Mucosa of rectum (tissue), 2 donors: ENCODE results near the gene AHDC1.

Experiments
- H3K27ac ChIP-seq, 2 donors: one replicate each; pipeline ENCODE4 v1.7.0; 2013; ENCODE audit warnings: inconsistent platforms in 2 of 2, low read depth in 2 of 2, low read length in 2 of 2
- H3K27me3 ChIP-seq, 2 donors: one replicate each; pipeline ENCODE4 v1.7.0; 2013; ENCODE audit warnings: low read length in 2 of 2; ENCODE audit not compliant: control insufficient read depth in 2 of 2, insufficient read depth in 2 of 2
- H3K36me3 ChIP-seq, 2 donors: one replicate each; pipeline ENCODE4 v1.7.0; 2013; ENCODE audit warnings: low read length in 2 of 2; ENCODE audit not compliant: control insufficient read depth in 2 of 2, insufficient read depth in 2 of 2
- H3K4me1 ChIP-seq, 2 donors: one replicate each; pipeline ENCODE4 v1.7.0; 2013; ENCODE audit warnings: low read length in 2 of 2, mild to moderate bottlenecking in 1 of 2; ENCODE audit not compliant: control insufficient read depth in 2 of 2, insufficient read depth in 2 of 2
- H3K4me3 ChIP-seq, 2 donors: one replicate each; pipeline ENCODE4 v1.7.0; 2013; ENCODE audit warnings: low read length in 2 of 2
- H3K9ac ChIP-seq, 2 donors: one replicate each; pipeline ENCODE4 v1.7.0; 2013; ENCODE audit warnings: low read length in 2 of 2, low read depth in 1 of 2, mild to moderate bottlenecking in 1 of 2
- H3K9me3 ChIP-seq, 2 donors: one replicate each; pipeline ENCODE4 v1.7.0; 2013; ENCODE audit warnings: low read length in 2 of 2; ENCODE audit not compliant: control insufficient read depth in 2 of 2
- donor health status: healthy.
- donor health status: Normal muscosa, but diverticular disease.

AHDC1 gene

DNA sequence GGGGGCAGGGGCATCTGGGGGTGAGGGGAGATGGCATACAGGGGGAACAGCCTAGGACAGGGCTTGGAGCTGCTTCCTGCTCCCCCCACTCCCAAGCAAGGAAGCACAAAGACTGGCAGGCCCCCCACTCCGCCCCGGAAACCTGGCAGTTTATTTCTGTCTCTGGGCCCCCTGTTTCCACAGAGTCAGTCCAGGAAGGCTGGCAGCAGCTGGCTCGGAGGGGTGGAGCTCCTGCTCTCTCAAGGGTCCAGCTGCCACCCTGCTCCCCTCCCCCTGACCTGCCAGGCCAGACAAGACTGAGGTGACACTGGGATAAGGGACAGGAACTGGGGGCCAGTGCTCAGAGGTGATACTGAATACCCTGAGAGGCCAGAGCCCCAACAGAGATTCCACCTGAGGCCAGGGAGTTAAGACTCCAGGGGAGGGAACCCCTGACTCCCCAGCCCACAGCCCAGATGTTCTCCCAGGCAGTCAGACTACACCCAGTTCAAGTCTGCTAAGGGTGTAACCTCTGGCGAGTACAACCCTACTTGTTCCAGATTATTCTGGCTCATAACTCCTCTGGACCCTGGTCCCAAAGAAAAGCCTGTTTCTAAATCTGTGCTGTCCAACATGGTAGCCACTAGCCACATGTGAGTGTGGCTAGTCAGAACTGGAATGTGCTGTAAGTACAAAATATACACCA, 26.3 kb downstream of the AHDC1 start:
- H3K9me3 ChIP-seq, result no peaks in the 10 kb centered on the region
- H3K36me3 ChIP-seq, result no peaks in the 10 kb centered on the region
- no peaks in the 10 kb centered on the region for H3K27me3 ChIP-seq
- peak overlapping the region in 1 of 2 donors; percentile 6 for H3K27ac ChIP-seq
- H3K4me1 ChIP-seq, result peaks cover 16 to 26% of the 10 kb centered on the region in 2 donors
- no peak overlapping the region for H3K4me3 ChIP-seq
- H3K9ac ChIP-seq, result no peak overlapping the region

DNA sequence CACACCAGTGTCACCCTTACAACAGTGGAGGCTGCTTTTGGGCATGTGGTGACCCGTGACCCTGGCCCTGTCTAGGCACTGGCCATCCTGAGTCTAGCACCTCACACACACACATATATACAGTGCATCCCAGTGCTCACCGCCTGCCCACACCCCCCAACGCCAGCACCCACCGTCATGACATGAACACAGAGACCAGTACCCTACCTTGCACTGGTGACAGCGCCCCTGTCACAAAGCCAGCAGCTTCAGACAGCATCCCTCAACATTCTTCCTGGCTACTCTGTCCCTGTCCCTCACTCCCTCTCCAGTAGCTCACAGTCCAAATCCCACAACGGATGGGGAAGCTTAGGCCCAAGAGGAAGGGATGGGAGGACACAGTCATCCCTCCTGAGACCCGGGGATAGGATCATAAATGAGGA, 27.1 kb downstream of the AHDC1 start:
- peaks cover 16 to 26% of the 10 kb centered on the region in 2 donors for H3K4me1 ChIP-seq
- H3K27ac ChIP-seq, result peak overlapping the region; percentile 2 to 3
- H3K9ac ChIP-seq, result no peak overlapping the region

DNA sequence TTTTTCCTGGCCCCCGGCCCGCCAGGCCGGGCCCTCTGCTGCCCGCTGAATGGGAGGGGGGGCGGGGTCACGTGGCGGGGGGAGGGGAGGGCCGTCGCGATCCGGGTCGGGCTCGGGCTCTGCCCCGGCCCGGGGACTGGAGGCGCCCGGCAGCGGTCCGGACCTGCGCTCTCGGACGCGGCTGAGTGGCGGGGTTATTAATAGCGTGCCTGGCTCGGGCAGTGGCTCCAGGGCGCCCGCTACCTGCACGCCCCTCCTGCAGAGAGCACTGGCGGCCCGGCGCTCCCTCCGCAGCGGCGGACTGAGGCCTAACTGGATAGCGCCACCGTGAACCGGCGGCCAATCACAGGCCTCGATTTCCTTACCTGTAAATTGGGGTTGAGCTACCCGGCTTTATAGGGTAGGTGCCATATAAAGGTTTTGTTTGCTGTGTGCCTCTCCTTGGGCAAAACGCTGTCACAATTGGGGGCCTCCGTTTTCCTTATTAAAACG, 28.1 kb downstream of the AHDC1 start:
- Histone ChIP-seq H3K4me1 (peaks cover 19 to 26% of the 10 kb centered on the region in 2 donors), H3K9ac (peak overlapping the region; percentile 54 to 56), H3K36me3 (no peaks in the 10 kb centered on the region), H3K4me3 (peak overlapping the region; percentile 24 to 42), H3K27me3 (no peaks in the 10 kb centered on the region), H3K9me3 (no peaks in the 10 kb centered on the region), H3K27ac (peak overlapping the region; percentile 63 to 67)

More for the DNA sequence above, 27.1 kb downstream of the AHDC1 start:
- H3K36me3 ChIP-seq, result no peaks in the 10 kb centered on the region
- H3K9me3 ChIP-seq, result no peaks in the 10 kb centered on the region
- no peak overlapping the region for H3K4me3 ChIP-seq
- no peaks in the 10 kb centered on the region for H3K27me3 ChIP-seq

DNA sequence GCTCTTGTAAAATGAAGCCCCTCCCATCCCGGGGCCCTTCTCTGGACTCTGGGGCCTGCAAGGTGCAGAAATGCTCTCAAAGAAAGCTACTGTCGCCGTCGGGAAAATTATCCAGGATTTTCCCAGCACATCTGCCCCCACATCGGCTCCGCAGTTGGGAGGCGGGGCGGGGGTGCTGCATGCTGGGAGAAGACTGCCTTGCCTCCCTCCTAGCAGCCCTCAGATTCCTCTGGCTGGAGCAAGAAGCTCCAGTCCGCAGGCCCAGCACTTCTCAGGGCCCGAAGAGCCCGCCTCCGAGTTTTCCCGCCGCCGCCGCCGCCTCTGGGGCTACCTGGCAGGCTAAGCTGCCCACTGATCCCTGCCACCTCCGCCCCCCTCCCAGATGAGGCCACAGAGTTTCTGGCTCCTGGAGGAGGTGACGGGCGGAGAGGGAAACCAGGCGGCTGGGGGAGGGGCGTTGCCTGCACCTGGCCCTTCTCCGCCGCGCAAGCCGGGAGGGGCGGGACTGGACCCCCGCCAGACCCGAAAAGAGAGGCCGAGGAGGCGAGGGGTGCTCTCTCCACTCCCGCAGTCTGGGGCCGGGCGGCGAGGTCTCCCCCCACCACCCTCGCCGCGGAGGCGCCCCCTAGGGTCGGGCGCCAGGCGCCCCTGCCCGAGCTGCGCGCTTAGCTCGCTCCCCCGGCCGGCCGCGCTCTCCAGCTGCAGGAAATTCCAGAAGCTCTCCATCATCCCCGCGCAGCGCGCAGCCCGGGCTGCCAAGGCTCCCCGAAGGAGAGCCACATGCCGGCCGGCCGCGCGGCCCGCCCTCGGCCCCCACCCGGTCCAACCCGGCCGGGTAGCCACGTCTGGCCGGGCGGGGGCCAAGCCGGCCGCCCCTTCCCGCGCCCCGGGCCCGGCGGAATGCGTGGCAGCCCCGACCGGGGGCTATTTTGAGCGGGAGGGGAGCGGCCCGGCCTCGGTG, 28.8 kb downstream of the AHDC1 start:
- Histone ChIP-seq H3K9me3 (no peaks in the 10 kb centered on the region), H3K9ac (peak overlapping the region; percentile 32 to 69), H3K27me3 (no peaks in the 10 kb centered on the region), H3K4me1 (peaks cover 20 to 26% of the 10 kb centered on the region in 2 donors), H3K4me3 (peak overlapping the region in 1 of 2 donors; percentile 55), H3K36me3 (no peaks in the 10 kb centered on the region), H3K27ac (peak overlapping the region; percentile 63 to 68)

DNA sequence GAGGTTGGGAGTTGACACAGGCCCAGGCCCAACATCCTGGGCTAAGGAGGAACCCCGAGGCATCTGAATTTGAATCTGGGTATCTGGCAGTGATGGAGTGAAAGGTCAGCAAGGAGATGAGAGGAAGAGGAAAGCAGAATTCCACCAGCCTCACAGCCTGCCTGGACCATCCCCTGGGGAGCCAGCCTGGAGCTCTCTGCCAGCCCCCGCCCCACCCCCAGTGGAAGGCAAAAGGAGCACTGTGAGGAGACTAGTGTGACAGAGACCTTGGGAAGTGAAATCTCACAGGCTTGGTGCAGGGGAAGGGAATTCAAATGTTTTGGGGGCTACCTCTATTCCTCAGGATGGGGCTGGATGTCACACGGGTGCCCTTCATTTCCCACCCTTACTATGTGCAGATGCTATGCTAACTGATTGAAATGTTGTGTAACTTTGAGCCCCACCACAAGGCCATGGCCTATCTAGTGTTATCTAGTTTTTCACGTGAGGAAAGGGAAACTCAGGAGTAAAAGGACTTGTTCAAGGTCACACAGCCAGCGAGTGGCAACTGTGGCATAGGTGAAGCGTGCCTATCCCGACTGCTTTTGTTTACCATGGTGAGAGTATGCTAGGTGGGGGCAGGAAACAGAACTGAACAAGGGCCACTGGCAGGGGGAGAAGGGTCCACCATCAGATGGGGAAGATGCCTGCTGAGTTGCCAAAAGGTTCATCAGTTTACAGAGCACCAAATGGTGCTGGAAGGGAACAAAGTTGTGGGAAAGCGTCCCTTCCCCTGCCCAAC, 29.8 kb downstream of the AHDC1 start:
- peaks cover 20 to 26% of the 10 kb centered on the region in 2 donors for H3K4me1 ChIP-seq
- no peak overlapping the region for H3K4me3 ChIP-seq
- H3K27ac ChIP-seq, result peak overlapping the region; percentile 63 to 68
- peak overlapping the region; percentile 32 to 69 for H3K9ac ChIP-seq
- no peaks in the 10 kb centered on the region for H3K9me3 ChIP-seq
- H3K36me3 ChIP-seq, result no peaks in the 10 kb centered on the region
- no peaks in the 10 kb centered on the region for H3K27me3 ChIP-seq

DNA sequence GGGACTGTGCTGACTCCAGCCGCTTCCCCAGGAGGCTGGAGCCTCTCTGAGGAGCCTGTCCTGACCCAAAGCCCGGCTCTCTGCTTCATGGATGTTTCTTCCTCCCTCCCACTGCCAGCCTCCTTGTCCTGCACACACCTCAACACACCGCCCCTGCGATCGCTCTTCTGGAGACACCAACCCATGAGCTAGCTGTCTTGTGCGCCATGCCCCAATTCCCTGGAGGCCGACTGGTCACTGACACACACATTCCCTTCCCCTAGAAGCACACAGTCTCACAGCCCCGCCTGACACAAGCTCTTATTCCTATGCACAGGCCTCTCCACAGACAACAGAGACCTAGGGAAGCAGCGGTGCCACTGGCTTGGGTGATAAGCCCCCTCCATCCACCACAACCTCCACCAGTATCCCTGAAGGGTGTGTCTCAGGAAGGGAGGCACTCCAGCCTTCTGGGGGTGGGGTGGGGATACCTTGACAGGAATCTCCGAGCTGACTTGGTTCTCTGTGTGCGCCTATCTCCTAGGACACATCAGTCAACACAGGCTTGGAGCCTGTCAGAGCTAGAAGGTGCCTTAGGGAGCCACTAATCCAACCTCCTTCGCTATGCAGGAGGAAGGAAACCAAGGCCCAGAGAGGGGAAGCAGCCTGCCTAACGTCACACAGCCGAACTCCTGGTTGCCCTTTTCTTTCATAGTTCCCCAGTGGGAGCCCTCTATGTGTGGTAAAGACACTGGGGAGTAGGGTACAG, 31.1 kb downstream of the AHDC1 start:
- Histone ChIP-seq H3K4me3 (no peak overlapping the region), H3K27ac (peak overlapping the region in 1 of 2 donors; percentile 40), H3K27me3 (no peaks in the 10 kb centered on the region), H3K9ac (no peak overlapping the region), H3K9me3 (no peaks in the 10 kb centered on the region), H3K4me1 (peaks cover 27 to 31% of the 10 kb centered on the region in 2 donors), H3K36me3 (no peaks in the 10 kb centered on the region)

DNA sequence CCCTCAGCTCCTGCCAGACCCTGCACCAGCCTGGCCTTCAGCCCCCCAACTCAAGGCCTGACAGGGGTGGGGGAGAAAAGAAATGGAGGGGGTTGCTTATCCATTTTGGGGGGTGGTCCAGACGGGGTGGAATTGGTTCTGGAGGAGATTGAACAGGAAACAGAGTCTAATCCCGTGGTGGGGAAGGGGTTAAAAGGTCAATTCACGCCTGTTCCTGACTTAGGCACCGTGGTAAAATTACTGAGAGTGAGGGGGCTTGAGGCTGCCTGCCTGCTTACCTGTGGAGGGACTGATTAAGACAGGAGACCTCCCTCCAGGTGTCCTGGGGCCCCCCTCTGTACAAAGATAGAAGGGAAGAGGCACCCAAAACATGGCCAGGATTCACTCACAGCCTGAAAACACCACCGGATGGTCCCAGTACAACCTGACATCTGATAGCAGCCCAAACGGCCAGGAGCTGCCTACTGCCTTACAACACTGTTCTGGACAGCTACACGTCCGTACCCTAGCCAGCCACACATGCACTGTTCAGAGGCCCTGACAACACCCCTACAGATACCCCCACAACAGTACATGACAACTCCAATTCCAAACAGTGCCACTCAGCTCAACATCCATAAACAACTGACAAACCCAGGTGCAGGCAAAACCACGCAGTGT, 31.8 kb downstream of the AHDC1 start:
- no peaks in the 10 kb centered on the region for H3K27me3 ChIP-seq
- H3K4me1 ChIP-seq, result peaks cover 34 to 36% of the 10 kb centered on the region in 2 donors
- H3K9me3 ChIP-seq, result no peaks in the 10 kb centered on the region
- H3K36me3 ChIP-seq, result no peaks in the 10 kb centered on the region
- H3K27ac ChIP-seq, result peak overlapping the region in 1 of 2 donors; percentile 40
- H3K4me3 ChIP-seq, result no peak overlapping the region
- H3K9ac ChIP-seq, result no peak overlapping the region

DNA sequence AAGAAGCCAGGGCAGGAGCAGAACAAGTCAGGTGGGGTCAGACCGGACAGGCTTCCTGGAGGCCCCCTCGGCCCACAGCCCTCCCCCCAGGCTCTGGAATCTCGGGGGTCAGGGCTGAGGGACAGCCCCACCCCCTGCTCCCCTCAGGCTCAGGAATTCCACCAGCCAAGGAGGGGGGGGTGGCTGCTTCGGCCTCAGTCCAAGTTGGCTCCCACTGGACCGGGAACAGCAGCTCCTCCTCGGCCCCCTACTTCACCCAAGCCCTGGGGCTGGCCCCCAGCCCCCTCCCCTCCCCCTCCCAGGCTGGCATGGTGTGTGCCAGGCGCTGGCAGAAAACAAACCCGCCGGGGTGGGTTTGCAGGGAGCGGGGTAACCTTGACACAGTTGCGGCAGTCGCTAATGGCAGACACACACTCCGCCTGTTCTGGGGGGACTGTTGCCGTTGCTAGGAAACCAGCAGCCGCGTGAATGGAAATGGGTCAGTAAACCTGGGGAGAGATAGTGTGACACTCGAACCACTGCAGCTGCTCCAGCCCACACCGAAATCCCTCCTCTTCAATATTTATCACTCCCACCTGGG, 32.4 kb downstream of the AHDC1 start:
- Histone ChIP-seq H3K9ac (no peak overlapping the region), H3K27me3 (no peaks in the 10 kb centered on the region), H3K9me3 (no peaks in the 10 kb centered on the region), H3K36me3 (no peaks in the 10 kb centered on the region), H3K4me1 (peaks cover 35 to 41% of the 10 kb centered on the region in 2 donors), H3K27ac (peak overlapping the region; percentile 30 to 40), H3K4me3 (no peak overlapping the region)
